ENCODE measurements around the gene FOXQ1. TPM values are rescaled to one million over a fixed set of nuclear protein-coding genes. Genes with fewer than 3 reads are reported as not detected.
A peak's percentile ranks its signal among the peaks of the same experiment; 100 is the strongest.

FOXQ1 gene
- total and polyA plus RNA-seq, 2 of the 13 experiments (the other 11 are each of a cell fraction or from before 2014, with no cell fraction given), result 35.2 to 39.8 TPM

- TF ChIP-seq SKI (IDR thresholded peaks at IDR 0.05; ENCODE audit: partially characterized antibody) (no peak), ZFY (CRISPR knock-in tag; IDR thresholded peaks at IDR 0.05) (peak; percentile 68), ZNF484 (CRISPR knock-in tag; IDR thresholded peaks at IDR 0.05; ENCODE audit: borderline replicate concordance, low read depth) (no peak), SOX5 (CRISPR knock-in tag; IDR thresholded peaks at IDR 0.05; ENCODE audit: borderline replicate concordance) (no peak), SNRNP70 (IDR thresholded peaks at IDR 0.05; ENCODE audit: low read depth, low read length) (no peak), ZNF225 (CRISPR knock-in tag; IDR thresholded peaks at IDR 0.05) (peak; percentile 94), ZNF18 (CRISPR knock-in tag; IDR thresholded peaks at IDR 0.05; ENCODE audit: insufficient replicate concordance) (no peak), KDM6A (CRISPR knock-in tag; IDR thresholded peaks at IDR 0.05; ENCODE audit: low read depth) (peak; percentile 42; the same call in 1 of the 2 replicates), ETV5 (CRISPR knock-in tag; IDR thresholded peaks at IDR 0.05; ENCODE audit: borderline replicate concordance) (peak; percentile 68), TARDBP (CRISPR knock-in tag; IDR thresholded peaks at IDR 0.05) (no peak; the same call in 1 of the 2 replicates), ZSCAN25 (CRISPR knock-in tag; IDR thresholded peaks at IDR 0.05) (no peak; the same call in 1 of the 2 replicates), BRD4 (CRISPR knock-in tag; IDR thresholded peaks at IDR 0.05) (peak; percentile 87; the same call in 1 of the 2 replicates), ZNF362 (CRISPR knock-in tag; IDR thresholded peaks at IDR 0.05; ENCODE audit: borderline replicate concordance) (peak; percentile 60), PCBP1 (IDR thresholded peaks at IDR 0.05; ENCODE audit: borderline replicate concordance, low read depth, low read length) (no peak)
- TF ChIP-seq, protein P1, sequence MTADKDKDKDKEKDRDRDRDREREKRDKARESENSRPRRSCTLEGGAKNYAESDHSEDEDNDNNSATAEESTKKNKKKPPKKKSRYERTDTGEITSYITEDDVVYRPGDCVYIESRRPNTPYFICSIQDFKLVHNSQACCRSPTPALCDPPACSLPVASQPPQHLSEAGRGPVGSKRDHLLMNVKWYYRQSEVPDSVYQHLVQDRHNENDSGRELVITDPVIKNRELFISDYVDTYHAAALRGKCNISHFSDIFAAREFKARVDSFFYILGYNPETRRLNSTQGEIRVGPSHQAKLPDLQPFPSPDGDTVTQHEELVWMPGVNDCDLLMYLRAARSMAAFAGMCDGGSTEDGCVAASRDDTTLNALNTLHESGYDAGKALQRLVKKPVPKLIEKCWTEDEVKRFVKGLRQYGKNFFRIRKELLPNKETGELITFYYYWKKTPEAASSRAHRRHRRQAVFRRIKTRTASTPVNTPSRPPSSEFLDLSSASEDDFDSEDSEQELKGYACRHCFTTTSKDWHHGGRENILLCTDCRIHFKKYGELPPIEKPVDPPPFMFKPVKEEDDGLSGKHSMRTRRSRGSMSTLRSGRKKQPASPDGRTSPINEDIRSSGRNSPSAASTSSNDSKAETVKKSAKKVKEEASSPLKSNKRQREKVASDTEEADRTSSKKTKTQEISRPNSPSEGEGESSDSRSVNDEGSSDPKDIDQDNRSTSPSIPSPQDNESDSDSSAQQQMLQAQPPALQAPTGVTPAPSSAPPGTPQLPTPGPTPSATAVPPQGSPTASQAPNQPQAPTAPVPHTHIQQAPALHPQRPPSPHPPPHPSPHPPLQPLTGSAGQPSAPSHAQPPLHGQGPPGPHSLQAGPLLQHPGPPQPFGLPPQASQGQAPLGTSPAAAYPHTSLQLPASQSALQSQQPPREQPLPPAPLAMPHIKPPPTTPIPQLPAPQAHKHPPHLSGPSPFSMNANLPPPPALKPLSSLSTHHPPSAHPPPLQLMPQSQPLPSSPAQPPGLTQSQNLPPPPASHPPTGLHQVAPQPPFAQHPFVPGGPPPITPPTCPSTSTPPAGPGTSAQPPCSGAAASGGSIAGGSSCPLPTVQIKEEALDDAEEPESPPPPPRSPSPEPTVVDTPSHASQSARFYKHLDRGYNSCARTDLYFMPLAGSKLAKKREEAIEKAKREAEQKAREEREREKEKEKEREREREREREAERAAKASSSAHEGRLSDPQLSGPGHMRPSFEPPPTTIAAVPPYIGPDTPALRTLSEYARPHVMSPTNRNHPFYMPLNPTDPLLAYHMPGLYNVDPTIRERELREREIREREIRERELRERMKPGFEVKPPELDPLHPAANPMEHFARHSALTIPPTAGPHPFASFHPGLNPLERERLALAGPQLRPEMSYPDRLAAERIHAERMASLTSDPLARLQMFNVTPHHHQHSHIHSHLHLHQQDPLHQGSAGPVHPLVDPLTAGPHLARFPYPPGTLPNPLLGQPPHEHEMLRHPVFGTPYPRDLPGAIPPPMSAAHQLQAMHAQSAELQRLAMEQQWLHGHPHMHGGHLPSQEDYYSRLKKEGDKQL (CRISPR knock-in tag; IDR thresholded peaks at IDR 0.05; ENCODE audit: low read depth), result 0 out of 2 replicates have a peak, but pooled peaks have one; percentile 46
- TF ChIP-seq, protein P2, sequence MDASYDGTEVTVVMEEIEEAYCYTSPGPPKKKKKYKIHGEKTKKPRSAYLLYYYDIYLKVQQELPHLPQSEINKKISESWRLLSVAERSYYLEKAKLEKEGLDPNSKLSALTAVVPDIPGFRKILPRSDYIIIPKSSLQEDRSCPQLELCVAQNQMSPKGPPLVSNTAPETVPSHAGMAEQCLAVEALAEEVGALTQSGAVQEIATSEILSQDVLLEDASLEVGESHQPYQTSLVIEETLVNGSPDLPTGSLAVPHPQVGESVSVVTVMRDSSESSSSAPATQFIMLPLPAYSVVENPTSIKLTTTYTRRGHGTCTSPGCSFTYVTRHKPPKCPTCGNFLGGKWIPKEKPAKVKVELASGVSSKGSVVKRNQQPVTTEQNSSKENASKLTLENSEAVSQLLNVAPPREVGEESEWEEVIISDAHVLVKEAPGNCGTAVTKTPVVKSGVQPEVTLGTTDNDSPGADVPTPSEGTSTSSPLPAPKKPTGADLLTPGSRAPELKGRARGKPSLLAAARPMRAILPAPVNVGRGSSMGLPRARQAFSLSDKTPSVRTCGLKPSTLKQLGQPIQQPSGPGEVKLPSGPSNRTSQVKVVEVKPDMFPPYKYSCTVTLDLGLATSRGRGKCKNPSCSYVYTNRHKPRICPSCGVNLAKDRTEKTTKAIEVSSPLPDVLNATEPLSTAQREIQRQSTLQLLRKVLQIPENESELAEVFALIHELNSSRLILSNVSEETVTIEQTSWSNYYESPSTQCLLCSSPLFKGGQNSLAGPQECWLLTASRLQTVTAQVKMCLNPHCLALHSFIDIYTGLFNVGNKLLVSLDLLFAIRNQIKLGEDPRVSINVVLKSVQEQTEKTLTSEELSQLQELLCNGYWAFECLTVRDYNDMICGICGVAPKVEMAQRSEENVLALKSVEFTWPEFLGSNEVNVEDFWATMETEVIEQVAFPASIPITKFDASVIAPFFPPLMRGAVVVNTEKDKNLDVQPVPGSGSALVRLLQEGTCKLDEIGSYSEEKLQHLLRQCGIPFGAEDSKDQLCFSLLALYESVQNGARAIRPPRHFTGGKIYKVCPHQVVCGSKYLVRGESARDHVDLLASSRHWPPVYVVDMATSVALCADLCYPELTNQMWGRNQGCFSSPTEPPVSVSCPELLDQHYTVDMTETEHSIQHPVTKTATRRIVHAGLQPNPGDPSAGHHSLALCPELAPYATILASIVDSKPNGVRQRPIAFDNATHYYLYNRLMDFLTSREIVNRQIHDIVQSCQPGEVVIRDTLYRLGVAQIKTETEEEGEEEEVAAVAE (CRISPR knock-in tag; IDR thresholded peaks at IDR 0.05; ENCODE audit: borderline replicate concordance), result 0 out of 2 replicates have a peak, but pooled peaks have one; percentile 4
Observed at GRCh38 chr6:1263039-1263849, 48.7 kb upstream of the FOXQ1 start (continued).
